ENCODE measurements around the gene CNOT6. TPM values are rescaled to one million over a fixed set of nuclear protein-coding genes. Genes with fewer than 3 reads are reported as not detected.
"Not testable (repeated sequence)": the region's sequence is repeated elsewhere in the genome, so short reads cannot be mapped to it uniquely, and the experiment has no call there.

CNOT6 gene
- total RNA-seq, 3 donors from 2014 or later = 9.8 to 26.2 (median 19.0) TPM

DNA sequence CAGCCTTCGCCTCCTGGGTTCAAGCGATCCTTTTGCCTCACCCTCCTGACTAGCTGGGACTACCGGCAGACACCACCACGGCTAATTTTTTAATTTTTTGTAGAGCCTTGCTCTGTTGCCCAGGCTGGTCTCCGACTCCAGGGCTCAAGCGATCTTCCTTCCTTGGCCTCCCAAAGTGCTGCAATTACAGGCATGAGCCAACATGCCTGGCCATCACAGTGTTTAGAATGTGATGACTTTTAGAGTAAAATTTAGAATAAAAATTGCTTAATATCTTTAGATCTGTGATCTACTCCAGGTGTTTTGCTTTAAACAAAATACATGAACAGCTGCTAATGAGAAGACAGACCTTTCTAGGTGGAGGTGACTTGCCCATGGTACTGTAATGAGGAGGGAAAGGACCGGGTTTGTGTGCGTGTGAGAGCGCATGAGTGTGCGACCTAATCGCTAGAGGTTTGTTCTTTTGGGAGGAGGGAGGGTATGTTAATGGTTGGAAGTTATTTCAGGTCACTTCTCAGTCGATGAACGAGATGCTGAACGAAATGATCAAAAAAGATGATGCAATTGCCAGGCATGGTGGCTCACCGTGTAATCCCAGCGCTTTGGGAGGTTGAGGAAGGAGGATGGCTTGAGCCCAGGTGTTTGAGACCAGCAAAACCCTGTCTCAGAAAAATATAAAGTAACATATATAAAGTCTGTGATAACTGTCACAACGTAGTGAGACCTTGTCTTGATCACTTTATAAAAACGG is 2.0 kb downstream of the CNOT6 start:
- peak overlapping the region in 2 of 3 donors; percentile 69 to 78 for H3K4me3 ChIP-seq
- H3K9me3 ChIP-seq = no peaks in the 10 kb centered on the region
- intact Hi-C loops (cut with DNase I; ENCODE audit: low total_unique reads) = no loop called here
- H3K4me1 ChIP-seq = peaks cover 0 to 14% of the 10 kb centered on the region in 2 donors
- TF ChIP-seq POLR2AphosphoS5 (IDR thresholded peaks at IDR 0.05) = no peak
- TF ChIP-seq CTCF (IDR thresholded peaks at IDR 0.05) = no peak
- no peak for TF ChIP-seq POLR2A (IDR thresholded peaks at IDR 0.05)
- H3K27ac ChIP-seq = no peak overlapping the region
- DNase-seq (ENCODE audit: low spot score in 2 of 2) = no peak
- H3K36me3 ChIP-seq = no peaks in the 10 kb centered on the region
- no peaks in the 10 kb centered on the region for H3K27me3 ChIP-seq

GRCh38 chr5:180496806-180497205 is 2.6 kb downstream of the CNOT6 start:
- DNase-seq (ENCODE audit: low spot score in 2 of 2); H3K36me3 ChIP-seq; intact Hi-C loops (cut with DNase I; ENCODE audit: low total_unique reads); H3K27ac ChIP-seq; H3K9me3 ChIP-seq; H3K27me3 ChIP-seq; H3K4me3 ChIP-seq: not testable (repeated sequence)
- H3K4me1 ChIP-seq = peaks cover 0 to 14% of the 10 kb centered on the region in 2 donors

GRCh38 chr5:180497865-180498264 is 3.7 kb downstream of the CNOT6 start:
- H3K27ac ChIP-seq; H3K36me3 ChIP-seq; H3K4me3 ChIP-seq; intact Hi-C loops (cut with DNase I; ENCODE audit: low total_unique reads); H3K9me3 ChIP-seq; DNase-seq (ENCODE audit: low spot score in 2 of 2); H3K27me3 ChIP-seq: not testable (repeated sequence)
- peaks cover 0 to 14% of the 10 kb centered on the region in 2 donors for H3K4me1 ChIP-seq

DNA sequence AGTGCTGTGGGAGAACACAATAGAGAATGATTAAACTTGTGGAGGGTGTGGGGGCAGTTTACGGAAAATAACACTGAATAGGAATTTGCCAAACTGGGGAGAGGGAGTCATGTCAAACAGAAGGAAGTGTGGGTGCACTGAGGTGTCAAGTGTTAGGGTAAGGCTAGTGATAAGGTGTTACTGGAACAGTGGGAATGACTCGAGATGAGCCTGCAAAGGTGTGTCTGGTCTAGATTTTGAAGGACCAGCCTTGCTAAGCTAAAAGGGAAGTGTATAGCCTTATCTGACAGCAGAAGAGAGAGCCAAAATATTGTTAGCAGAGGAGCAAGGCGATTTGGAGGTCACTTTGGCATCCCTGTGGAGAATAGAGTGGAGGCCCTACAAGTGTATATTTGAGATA is 4.2 kb downstream of the CNOT6 start:
- no peak overlapping the region for H3K4me3 ChIP-seq
- intact Hi-C loops (cut with DNase I; ENCODE audit: low total_unique reads) = no loop called here
- H3K27ac ChIP-seq = no peak overlapping the region
- no peaks in the 10 kb centered on the region for H3K27me3 ChIP-seq
- DNase-seq (ENCODE audit: low spot score in 2 of 2) = no peak
- H3K4me1 ChIP-seq = peaks cover 0 to 14% of the 10 kb centered on the region in 2 donors
- H3K36me3 ChIP-seq = no peaks in the 10 kb centered on the region
- H3K9me3 ChIP-seq = no peaks in the 10 kb centered on the region
- TF ChIP-seq POLR2AphosphoS5 (IDR thresholded peaks at IDR 0.05) = no peak
- TF ChIP-seq CTCF (IDR thresholded peaks at IDR 0.05) = no peak
- no peak for TF ChIP-seq POLR2A (IDR thresholded peaks at IDR 0.05)

- DNase-seq (ENCODE audit: low spot score in 2 of 2) = no peak
- Histone ChIP-seq H3K27ac (no peak overlapping the region), H3K36me3 (no peaks in the 10 kb centered on the region), H3K27me3 (no peaks in the 10 kb centered on the region), H3K4me1 (peaks cover 0 to 14% of the 10 kb centered on the region in 2 donors), H3K4me3 (no peak overlapping the region), H3K9me3 (no peaks in the 10 kb centered on the region)
- intact Hi-C loops (cut with DNase I; ENCODE audit: low total_unique reads) = no loop called here
- TF ChIP-seq POLR2AphosphoS5 (IDR thresholded peaks at IDR 0.05) = no peak
- no peak for TF ChIP-seq CTCF (IDR thresholded peaks at IDR 0.05)
- no peak for TF ChIP-seq POLR2A (IDR thresholded peaks at IDR 0.05)
Observed at GRCh38 chr5:180499684-180500083, 5.5 kb downstream of the CNOT6 start.

GRCh38 chr5:180500300-180500699 is 6.1 kb downstream of the CNOT6 start:
- intact Hi-C loops (cut with DNase I; ENCODE audit: low total_unique reads); H3K36me3 ChIP-seq; H3K9me3 ChIP-seq; H3K27me3 ChIP-seq; DNase-seq (ENCODE audit: low spot score in 2 of 2); H3K4me3 ChIP-seq; H3K27ac ChIP-seq: not testable (repeated sequence)
- peaks cover 0 to 13% of the 10 kb centered on the region in 2 donors for H3K4me1 ChIP-seq
